SIG-M5 treated with dmso at 0.1 percent for 504 hours (cell line): ENCODE results near the gene TCF19.
A peak's percentile ranks its signal among the peaks of the same experiment; 100 is the strongest.

Source experiments
- DNase-seq: peaks from one replicate; lab custom pipeline; 2025; ENCODE audit not compliant: unreplicated experiment; lab: John Stamatoyannopoulos, UW

Gene TCF19

DNA sequence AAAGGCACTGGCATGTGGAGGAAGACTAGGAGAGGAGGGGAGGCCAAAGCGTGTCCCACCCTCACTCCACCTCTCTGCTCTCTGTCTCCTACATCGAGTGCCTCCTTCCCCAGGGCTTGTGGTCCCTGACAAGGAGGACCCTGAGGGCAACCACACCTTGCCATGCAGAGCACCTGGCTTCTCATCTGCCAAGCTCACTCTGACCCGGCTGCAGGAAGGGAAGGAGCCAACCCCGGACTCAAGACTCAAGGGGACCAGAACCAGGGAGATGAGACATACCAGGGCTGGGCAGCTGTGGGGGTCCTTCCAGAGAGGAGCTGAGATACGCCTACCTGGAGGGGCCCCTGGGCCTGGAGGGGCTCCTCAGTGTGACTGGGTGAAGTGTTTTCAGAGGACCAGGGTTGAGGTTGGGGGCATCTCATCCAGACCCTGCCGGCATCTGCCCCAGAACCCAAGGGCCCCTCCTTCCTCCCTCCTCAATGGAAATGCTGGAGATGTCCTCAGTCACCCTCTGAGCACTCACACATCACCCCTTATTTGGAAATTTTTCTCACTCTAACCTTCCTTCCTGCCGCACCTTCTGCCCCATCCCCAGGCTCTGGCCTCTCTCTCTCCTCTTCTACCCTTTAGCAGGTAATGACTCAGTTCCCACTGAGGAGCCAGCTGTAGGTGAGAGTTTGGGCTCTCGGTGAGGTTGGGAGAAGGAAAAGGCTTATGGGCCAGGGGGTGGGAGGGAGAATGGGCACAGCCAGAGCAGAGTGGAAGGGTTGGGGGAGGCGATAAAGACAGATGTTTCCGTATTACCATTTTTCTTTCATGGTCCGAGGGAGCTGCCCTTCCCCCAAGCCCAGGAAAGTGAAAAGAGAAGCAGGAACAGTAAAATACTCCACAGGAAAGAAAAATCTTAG lies 44.1 kb downstream of the TCF19 start:
- DNase-seq, result no peak

DNA sequence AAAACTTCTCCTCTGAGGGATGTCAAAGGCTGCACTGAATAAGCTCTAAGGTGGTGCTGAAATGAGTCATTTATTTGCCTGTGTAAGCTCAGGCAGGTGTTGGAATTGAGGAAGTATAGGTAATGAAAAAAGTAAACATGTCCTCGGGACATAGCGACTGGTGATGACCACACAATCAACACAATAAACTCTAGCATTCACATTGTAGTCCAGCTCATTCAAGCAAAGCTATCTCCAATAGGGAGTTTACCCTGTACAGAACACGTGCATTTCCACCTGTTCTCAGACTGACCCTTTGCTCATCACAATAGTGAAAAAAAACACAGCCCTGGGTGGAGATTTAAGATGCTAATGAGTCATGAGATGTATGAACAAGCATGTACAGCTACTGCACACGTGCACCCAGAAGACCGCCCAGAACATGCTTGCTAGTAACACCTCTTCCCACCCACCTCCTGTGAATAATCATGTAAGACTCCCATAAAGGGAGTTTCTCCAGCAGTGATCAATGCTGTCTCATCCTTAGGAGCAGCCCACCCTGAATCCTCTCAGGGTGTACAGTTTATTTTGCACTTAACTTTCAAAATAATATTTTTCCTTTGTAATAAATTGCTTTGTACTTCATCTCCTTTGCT lies 45.1 kb downstream of the TCF19 start:
- DNase-seq, result peak; percentile 81

DNA sequence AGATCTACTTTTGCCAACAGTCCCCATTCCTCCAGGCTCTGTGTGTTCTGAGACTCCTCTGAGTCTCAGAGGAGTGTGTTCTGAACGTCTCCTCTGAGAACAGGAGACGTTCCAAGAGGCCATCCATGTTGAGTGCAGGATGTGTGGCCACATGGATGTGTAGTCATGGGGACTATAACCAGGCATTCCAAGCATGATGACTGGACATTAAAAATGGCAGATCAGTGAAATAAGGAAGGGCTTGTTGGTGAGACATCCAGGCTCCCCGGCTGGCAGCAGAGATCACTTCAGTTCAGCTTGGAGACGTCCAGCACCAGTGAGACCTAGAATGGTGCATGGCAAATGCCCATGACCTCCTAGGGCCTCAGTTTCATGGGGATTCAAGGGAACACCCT lies 46.4 kb downstream of the TCF19 start:
- no peak for DNase-seq

DNA sequence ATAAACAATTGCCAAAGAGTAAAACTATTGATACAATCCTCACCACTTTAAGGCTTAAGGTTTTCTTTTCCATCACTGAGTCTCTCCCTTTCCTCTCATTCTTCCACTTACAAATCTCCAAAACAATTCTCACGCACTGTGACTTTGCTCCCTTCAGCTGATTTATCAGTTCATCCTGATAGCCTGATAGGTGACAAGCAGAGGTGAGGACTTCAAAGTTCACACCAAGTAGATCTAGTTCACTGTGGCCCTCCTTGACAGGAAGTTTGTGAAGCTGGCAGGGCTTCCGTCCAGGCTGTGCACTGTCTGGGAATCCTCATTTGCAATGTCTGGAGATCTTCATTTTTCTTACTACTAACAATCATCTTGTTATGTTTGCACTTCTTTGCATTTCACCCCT lies 47.2 kb downstream of the TCF19 start:
- no peak for DNase-seq

DNA sequence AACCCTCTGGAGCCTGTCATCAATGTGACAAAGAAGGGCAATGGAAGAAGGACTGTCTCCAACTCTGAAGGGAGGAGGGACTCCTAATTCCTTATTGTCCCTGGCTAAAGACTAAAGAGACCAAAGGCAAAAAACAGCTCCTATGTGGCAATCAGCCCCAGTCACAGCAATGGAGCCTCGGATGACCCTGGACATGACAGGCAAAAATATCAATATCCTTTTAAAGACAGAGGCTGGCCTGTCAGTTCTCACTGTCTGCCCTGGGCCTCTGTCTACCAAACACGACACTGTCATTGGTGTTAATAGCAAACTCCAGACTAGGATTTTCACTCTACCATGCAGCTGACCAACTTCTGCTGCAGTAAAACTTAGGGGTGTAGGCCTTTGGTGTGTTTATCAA lies 50.1 kb downstream of the TCF19 start:
- no peak for DNase-seq

DNA sequence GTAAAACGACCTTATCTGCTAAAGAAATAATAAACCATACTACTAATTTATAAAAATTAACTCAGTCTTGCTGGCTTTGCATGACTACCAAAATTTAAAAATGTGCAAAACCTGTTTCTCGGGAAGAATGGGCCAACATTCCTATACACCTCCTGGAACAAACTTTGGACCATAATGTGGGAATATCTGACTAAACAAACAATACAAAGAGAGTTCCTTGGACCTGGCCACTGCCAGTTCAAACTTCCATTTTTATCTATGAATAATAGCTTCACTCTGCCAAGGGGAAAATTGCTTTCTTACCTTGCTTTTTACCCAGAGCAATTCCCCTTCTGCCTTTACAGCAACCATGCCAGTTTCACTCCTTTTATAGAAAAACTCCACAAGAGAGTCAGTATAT lies 50.7 kb downstream of the TCF19 start:
- DNase-seq, result no peak

DNA sequence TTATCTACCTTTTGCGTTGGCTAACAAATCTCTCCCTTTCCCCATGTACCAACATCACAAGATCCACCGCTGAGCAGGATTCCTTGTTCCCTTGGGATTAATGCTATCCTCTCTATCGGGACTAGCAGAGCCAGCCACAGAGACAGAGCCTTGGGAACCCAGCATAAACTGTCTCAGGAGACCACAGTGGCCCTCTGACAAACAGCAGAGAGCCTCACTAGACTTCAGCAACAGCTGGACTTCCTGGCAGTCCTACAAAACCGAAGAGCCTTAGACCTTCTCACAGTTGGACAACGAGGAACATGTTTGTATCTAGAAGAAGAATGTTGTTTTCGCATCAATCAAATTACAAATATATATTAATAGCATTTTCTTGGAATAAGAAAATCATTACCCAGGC lies 51.7 kb downstream of the TCF19 start:
- DNase-seq, result no peak

DNA sequence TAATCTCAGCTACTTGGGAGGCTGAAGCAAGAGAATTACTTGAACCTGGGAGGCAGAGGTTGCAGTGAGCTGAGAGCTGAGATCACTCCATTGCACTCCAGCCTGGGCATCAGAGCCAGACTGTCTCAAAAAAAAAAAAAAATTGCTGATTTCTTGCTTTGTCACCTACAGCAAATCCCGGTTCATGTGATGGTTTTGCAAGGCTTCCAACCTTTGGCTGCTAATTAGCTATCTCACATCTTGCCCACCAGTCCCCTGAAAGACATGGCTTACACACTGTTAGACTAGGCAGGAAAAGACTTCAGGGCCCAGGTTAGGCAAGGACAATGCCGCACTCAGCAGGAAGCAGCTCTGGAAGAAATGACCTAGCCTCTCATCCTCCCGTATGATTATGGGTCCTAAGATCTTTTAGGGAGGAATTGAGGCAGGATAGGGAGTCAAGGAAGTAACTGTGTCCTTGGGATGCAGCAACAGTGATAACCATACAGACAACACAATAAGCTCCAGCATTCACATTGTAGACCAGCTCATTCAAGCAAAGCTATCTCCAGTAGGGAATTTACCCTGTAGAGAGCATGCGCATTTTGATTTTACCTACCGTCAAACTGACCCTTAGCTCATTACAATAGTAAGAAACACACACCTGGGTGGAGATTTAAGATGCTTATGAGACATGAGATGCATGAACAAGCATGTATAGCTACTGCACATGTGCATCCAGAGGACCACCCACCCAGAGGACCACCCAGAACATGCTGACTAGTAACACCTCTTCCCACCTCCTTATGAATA lies 52.5 kb downstream of the TCF19 start:
- DNase-seq, result no peak
